Activated T-cell treated with anti-CD3 and anti-CD28 coated beads, Interleukin-2, amount 50 U/mL, for 72 hours (primary cell): Measurements from ENCODE around the gene AQR. TPM values are rescaled to one million over a fixed set of nuclear protein-coding genes. Genes with fewer than 3 reads are reported as not detected.

Experiments used
- total RNA-seq, 2 donors: library from RNA; stranded (reverse); gene quantifications; one replicate each; pipeline ENCODE4 v1.2.3, GENCODE V29; 2022

AQR gene
- total RNA-seq, 2 donors from 2014 or later: 32.1 to 33.9 TPM

Other genes with a start within 250 kb of the AQR start
- gene GJD2, start 214.7 kb downstream of the AQR start, total RNA-seq: not detected
- not detected for gene ACTC1, start 174.2 kb downstream of the AQR start, total RNA-seq
- gene ZNF770, start 18.5 kb upstream of the AQR start, total RNA-seq: 10 to 100 TPM; 45.7 to 46.9 TPM
- gene NANOGP8, start 115.6 kb upstream of the AQR start, total RNA-seq: not detected